Activated T-helper 1 cell treated with anti-CD3 and anti-CD28 coated beads, Interleukin-2, amount 50 U/mL, for 16 hours (primary cell): Measurements from ENCODE around the gene VIL1.

Experiments used
- DNase-seq, 2 donors: peaks; one replicate each; pipeline ENCODE4 v3.0.0-alpha.2; 2020; ENCODE audit warnings: low read depth in 1 of 2, low spot score in 1 of 2

The VIL1 gene

GRCh38 chr2:218418717-218419458, at the start of gene VIL1:
Gene VIL1 (plus strand): TSS chr2:218419123. CDS start chr2:218423779, 4,656 bp downstream.
- DNase-seq = no peak

GRCh38 chr2:218369330-218369729, 49.6 kb upstream of the VIL1 start:
- DNase-seq = no peak

DNA sequence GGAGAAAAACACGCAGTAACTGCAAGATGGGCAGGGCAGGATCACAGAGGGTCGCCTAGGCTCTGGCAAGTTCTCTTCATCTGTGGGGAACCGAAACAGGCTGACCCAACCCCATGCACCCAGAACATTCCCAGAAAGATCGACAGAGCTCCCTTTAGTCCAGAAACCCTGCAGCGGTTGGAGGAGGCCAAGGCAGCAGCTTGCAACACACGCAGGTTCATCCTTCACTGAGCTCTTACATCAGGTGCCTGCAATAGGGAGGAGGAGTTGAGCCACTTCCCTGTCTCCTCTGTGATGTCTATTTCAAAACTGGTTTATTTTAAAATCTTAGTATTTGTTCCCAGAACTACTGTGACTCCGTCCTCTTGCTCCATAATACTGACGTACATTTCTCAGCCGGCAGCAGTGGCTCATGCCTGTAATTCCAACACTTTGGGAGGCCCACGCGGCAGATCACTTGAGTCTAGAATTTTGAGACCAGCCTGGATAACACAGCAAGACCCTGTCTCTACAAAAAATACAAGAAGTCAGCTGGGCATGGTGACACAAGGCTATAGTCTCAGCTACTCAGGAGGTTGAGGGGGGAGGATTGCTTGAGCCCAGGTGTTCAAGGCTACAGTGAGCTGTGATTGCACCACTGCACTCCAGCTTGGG, 48.4 kb upstream of the VIL1 start:
- no peak for DNase-seq

DNA sequence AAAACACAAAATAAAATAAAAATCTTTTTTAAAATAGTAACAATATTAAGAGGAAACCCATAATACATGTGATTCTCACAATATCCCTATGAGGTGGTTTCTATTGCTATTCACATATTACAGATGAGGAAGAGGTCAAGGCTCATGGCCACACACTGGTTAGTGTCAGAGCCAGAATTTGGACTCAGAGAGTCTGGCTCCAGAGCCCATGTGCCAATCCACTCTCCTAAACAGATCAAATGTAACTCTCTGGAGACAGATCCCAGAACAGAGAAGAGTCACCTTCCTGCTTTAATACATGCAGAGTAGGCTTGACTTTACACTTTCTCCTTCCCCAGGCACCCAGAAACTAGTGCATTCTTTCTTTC, 47.0 kb upstream of the VIL1 start:
- no peak for DNase-seq

GRCh38 chr2:218374795-218375194, 44.1 kb upstream of the VIL1 start:
- no peak for DNase-seq

- DNase-seq = no peak
Observed at GRCh38 chr2:218375212-218375611, 43.7 kb upstream of the VIL1 start.

GRCh38 chr2:218378053-218378452, 40.9 kb upstream of the VIL1 start:
- DNase-seq = no peak

DNA sequence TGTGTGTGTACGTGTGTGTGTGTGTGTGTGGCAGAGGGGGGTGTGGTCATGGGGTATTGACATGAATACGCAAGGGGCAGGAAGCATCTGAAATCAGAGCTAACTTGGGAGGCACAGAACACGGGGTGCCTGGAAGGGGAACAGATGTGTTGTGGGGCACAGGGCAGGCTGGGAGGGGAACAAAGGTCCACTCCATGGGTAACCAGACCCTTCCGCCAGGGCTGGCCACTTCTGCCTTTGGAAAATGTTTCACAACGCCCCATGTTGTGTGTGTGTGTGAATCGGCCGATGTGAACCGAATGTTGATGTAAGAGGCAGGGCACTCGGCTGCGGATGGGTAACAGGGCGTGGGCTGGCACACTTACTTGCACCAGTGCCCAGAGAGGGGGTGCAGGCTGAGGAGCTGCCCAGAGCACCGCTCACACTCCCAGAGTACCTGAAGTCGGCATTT, 37.0 kb upstream of the VIL1 start, which contains the start of gene SLC11A1:
TSS of gene SLC11A1 (plus strand) at position 358 of the 451 bp plus-strand sequence. CDS start 96 bp downstream, outside the sequence.
- DNase-seq = no peak

DNA sequence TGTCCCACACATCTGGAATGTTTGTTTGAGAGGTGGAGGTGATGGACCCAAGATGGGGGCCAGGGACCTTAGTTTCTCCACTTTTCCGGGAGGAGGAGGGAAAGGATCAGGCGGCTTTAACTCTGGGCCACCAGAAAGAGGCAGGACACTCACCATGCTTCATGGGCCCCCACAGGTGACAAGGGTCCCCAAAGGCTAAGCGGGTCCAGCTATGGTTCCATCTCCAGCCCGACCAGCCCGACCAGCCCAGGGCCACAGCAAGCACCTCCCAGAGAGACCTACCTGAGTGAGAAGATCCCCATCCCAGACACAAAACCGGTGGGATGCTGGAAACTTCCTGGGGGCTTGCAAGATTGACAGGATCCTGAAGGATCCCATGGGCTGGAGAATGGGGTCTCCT, 36.1 kb upstream of the VIL1 start:
- DNase-seq = no peak

GRCh38 chr2:218383892-218384519, 34.9 kb upstream of the VIL1 start:
- no peak for DNase-seq

- no peak for DNase-seq
Observed at GRCh38 chr2:218384975-218385374, 33.9 kb upstream of the VIL1 start.

GRCh38 chr2:218386505-218387368, 32.2 kb upstream of the VIL1 start:
- no peak for DNase-seq

GRCh38 chr2:218387369-218388194, 31.3 kb upstream of the VIL1 start:
- no peak for DNase-seq

- no peak for DNase-seq
Observed at GRCh38 chr2:218389333-218390150, 29.4 kb upstream of the VIL1 start.

GRCh38 chr2:218391202-218391601, 27.7 kb upstream of the VIL1 start:
- DNase-seq = no peak

GRCh38 chr2:218392459-218392858, 26.5 kb upstream of the VIL1 start:
- DNase-seq = no peak

DNA sequence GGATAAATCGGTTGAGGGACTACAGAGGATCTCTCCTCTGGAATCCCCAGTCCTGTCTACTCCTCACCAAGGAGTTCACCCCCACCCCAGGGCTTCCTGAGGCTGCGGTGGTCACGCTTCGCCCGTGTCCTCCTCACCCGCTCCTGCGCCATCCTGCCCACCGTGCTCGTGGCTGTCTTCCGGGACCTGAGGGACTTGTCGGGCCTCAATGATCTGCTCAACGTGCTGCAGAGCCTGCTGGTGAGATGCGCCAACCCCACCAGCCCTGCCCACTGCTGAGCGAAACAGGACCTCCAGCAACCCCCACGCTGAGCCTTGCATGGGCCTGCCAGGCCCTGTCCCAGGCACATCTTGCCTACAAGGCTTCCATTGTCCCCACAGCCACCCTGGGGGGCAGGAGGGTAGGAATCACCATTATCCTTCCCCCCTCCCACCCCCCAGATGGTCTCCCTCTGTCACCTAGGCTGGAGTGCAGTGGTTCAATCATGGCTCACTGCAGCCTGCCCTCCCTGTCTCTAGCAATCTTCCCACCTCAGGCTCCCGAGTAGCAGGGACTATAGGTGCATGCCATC, 25.9 kb upstream of the VIL1 start:
- DNase-seq = no peak

- DNase-seq = no peak
Observed at GRCh38 chr2:218393750-218394290, 25.1 kb upstream of the VIL1 start.
